ENCODE results near the gene RBM26. TPM values are rescaled to one million over a fixed set of nuclear protein-coding genes. Genes with fewer than 3 reads are reported as not detected.

The RBM26 gene
- total RNA-seq, 1 experiment from 2014 or later, result 70.5 TPM

GRCh38 chr13:79359064-79359463 lies 47.0 kb downstream of the RBM26 start:
- Histone ChIP-seq H3K79me2 (ENCODE audit: insufficient read depth, low read length) (no peaks in the 10 kb centered on the region), H4K91ac (ENCODE audit: insufficient read length, low read depth, low read length) (no peak overlapping the region), H4K20me1 (ENCODE audit: control insufficient read depth, insufficient read depth, insufficient read length) (no peaks in the 10 kb centered on the region), H3K27ac (ENCODE audit: insufficient read length, low read depth, low read length) (no peak overlapping the region), H3K79me1 (ENCODE audit: insufficient read depth, low read depth, low read length, poor library complexity, severe bottlenecking) (no peaks in the 10 kb centered on the region), H3K4me1 (ENCODE audit: insufficient read depth, low read length) (no peaks in the 10 kb centered on the region), H2BK12ac (ENCODE audit: insufficient read length, low read depth, low read length) (no peak overlapping the region), H2BK15ac (ENCODE audit: low read depth, low read length) (no peak overlapping the region), H3T11ph (ENCODE audit: low read length) (no peak overlapping the region), H4K8ac (replicated peaks; ENCODE audit: insufficient read length, low read depth, low read length) (no peak overlapping the region), H4K5ac (ENCODE audit: insufficient read length, low read depth, low read length) (no peak overlapping the region), H3K14ac (ENCODE audit: insufficient read depth, low read length) (no peak overlapping the region), H3K9ac (ENCODE audit: extremely low read depth, insufficient read length, low read length) (no peak overlapping the region), H3K9me3 (ENCODE audit: control insufficient read depth, low read depth, low read length) (no peaks in the 10 kb centered on the region), H2AFZ (ENCODE audit: low read length) (no peak overlapping the region), H3K18ac (ENCODE audit: insufficient read length, low read depth, low read length) (no peak overlapping the region), H3K56ac (ENCODE audit: insufficient read length, low read depth, low read length) (no peak overlapping the region), H2BK20ac (ENCODE audit: low read depth, low read length, poor library complexity, severe bottlenecking) (no peak overlapping the region), H2AK5ac (ENCODE audit: insufficient read length, low read length) (no peak overlapping the region), H3K27me3 (ENCODE audit: insufficient read depth, low read length) (no peaks in the 10 kb centered on the region), H3K4me2 (ENCODE audit: insufficient read depth, insufficient read length, low read length) (no peak overlapping the region), H3K4ac (ENCODE audit: low read depth, low read length) (no peak overlapping the region), H3K23ac (ENCODE audit: insufficient read length, low read depth, low read length) (no peak overlapping the region), H2BK120ac (ENCODE audit: low read depth, low read length, poor library complexity, severe bottlenecking) (no peak overlapping the region), H2BK5ac (ENCODE audit: insufficient read length, low read length) (no peak overlapping the region), H3K23me2 (ENCODE audit: insufficient read length, low read depth, low read length, poor library complexity, severe bottlenecking) (no peaks in the 10 kb centered on the region)
- TF ChIP-seq, protein P1, sequence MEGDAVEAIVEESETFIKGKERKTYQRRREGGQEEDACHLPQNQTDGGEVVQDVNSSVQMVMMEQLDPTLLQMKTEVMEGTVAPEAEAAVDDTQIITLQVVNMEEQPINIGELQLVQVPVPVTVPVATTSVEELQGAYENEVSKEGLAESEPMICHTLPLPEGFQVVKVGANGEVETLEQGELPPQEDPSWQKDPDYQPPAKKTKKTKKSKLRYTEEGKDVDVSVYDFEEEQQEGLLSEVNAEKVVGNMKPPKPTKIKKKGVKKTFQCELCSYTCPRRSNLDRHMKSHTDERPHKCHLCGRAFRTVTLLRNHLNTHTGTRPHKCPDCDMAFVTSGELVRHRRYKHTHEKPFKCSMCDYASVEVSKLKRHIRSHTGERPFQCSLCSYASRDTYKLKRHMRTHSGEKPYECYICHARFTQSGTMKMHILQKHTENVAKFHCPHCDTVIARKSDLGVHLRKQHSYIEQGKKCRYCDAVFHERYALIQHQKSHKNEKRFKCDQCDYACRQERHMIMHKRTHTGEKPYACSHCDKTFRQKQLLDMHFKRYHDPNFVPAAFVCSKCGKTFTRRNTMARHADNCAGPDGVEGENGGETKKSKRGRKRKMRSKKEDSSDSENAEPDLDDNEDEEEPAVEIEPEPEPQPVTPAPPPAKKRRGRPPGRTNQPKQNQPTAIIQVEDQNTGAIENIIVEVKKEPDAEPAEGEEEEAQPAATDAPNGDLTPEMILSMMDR (conservative IDR thresholded peaks at IDR 0.05), result no peak
- Mint-ChIP-seq H3K4me1 (no peaks in the 10 kb centered on the region), H3K9me3 (no peaks in the 10 kb centered on the region), H3K36me3 (ENCODE audit: insufficient read depth in 1 of 3, low read depth in 3 of 3) (peaks cover 19 to 68% (median 66%) of the 10 kb centered on the region in 3 experiments; a peak in 6 of 7 replicates), H3K27ac (peak overlapping the region in 2 of 3 experiments; percentile 40 to 48; a peak in 4 of 7 replicates), H3K4me3 (no peak overlapping the region), H3K27me3 (ENCODE audit: low read depth) (no peaks in the 10 kb centered on the region)
- no peak for DNase-seq
